Adipocyte (in vitro differentiated cells): ENCODE measurements around the gene TMEM190.
A peak's percentile ranks its signal among the peaks of the same experiment; 100 is the strongest.

Source experiments
- DNase-seq: peaks from one replicate; pipeline ENCODE4 v3.0.0-alpha.2; 2015; ENCODE audit warnings: low read depth
- H3K27me3 ChIP-seq: replicated peaks from 2 replicates; pipeline ENCODE4 v1.7.0; 2013; ENCODE audit warnings: mild to moderate bottlenecking, low read length, moderate library complexity; ENCODE audit not compliant: control insufficient read depth, insufficient read depth
- H3K36me3 ChIP-seq: 2 replicates; pipeline ENCODE4 v1.7.0; 2013; ENCODE audit warnings: low read length, mild to moderate bottlenecking, moderate library complexity; ENCODE audit not compliant: control insufficient read depth, insufficient read depth, severe bottlenecking
- H3K4me1 ChIP-seq: 2 replicates; pipeline ENCODE4 v1.7.0; 2013; ENCODE audit warnings: mild to moderate bottlenecking, low read length, moderate library complexity; ENCODE audit not compliant: control insufficient read depth, insufficient read depth
- H3K4me3 ChIP-seq: 2 replicates; pipeline ENCODE4 v1.7.0; 2013; ENCODE audit warnings: mild to moderate bottlenecking, low read length, moderate library complexity
- H3K9ac ChIP-seq: 2 replicates; pipeline ENCODE4 v1.7.0; 2013; ENCODE audit warnings: mild to moderate bottlenecking, low read length, moderate library complexity
- H3K9me3 ChIP-seq: 2 replicates; pipeline ENCODE4 v1.7.0; 2013; ENCODE audit warnings: mild to moderate bottlenecking, low read length, moderate library complexity; ENCODE audit not compliant: control insufficient read depth

The TMEM190 gene

GRCh38 chr19:55344444-55344843 lies 32.2 kb upstream of the TMEM190 start:
- H3K9me3 ChIP-seq, result no peaks in the 10 kb centered on the region

GRCh38 chr19:55345101-55345817 lies 31.4 kb upstream of the TMEM190 start:
- peaks cover 23% of the 10 kb centered on the region for H3K4me1 ChIP-seq
- peak overlapping the region; percentile 49 for H3K9ac ChIP-seq
- no peaks in the 10 kb centered on the region for H3K27me3 ChIP-seq
- DNase-seq, result no peak
- H3K4me3 ChIP-seq, result no peak overlapping the region
- H3K36me3 ChIP-seq, result peaks cover 13% of the 10 kb centered on the region
- no peaks in the 10 kb centered on the region for H3K9me3 ChIP-seq

More at GRCh38 chr19:55344444-55344843, 32.2 kb upstream of the TMEM190 start:
- H3K4me1 ChIP-seq, result peaks cover 26% of the 10 kb centered on the region
- no peak overlapping the region for H3K4me3 ChIP-seq
- H3K9ac ChIP-seq, result no peak overlapping the region
- peaks cover 13% of the 10 kb centered on the region for H3K36me3 ChIP-seq
- DNase-seq, result no peak
- H3K27me3 ChIP-seq, result no peaks in the 10 kb centered on the region

DNA sequence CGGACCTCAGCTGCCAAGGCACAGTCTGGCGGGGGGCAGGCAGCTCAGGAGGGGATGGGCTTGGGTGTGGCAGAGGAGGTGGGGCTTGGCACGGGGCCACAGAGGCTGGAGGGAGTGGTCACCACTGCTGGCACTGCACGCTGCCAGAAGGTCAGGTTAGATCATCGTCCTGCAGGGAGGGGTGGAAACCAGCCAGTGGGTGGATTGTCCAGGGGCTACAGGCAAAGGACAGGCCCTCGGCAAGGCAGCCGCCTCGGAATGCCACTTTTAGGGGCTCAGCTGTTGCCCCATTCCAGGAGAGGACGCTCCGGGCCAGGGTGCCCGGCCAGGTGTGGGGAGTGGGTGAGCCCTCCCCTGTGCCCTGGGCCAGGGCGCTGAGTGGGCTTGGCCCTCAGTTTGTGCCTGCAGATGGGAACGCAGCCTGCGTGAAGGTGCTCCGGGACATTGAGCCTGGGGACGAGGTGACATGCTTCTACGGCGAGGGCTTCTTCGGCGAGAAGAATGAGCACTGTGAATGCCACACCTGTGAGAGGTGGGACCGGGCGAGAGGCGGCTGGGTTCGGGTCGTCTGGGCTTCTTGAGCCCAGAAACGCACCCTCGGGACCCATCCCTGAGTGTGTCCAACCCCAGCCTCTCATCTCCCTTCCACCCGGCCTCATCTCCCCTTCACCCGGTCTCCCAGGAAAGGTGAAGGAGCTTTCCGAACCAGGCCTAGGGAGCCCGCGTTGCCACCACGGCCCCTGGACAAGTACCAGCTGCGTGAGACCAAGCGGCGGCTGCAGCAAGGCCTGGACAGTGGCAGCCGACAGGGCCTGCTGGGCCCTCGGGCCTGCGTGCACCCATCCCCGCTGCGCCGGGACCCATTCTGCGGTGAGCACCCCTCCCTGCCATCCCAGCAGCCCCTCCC lies 30.6 kb upstream of the TMEM190 start:
- Histone ChIP-seq H3K4me1 (peaks cover 18% of the 10 kb centered on the region), H3K9ac (peak overlapping the region; percentile 51), H3K27me3 (peaks cover 3% of the 10 kb centered on the region), H3K9me3 (no peaks in the 10 kb centered on the region), H3K36me3 (peaks cover 13% of the 10 kb centered on the region), H3K4me3 (no peak overlapping the region)
- no peak for DNase-seq

DNA sequence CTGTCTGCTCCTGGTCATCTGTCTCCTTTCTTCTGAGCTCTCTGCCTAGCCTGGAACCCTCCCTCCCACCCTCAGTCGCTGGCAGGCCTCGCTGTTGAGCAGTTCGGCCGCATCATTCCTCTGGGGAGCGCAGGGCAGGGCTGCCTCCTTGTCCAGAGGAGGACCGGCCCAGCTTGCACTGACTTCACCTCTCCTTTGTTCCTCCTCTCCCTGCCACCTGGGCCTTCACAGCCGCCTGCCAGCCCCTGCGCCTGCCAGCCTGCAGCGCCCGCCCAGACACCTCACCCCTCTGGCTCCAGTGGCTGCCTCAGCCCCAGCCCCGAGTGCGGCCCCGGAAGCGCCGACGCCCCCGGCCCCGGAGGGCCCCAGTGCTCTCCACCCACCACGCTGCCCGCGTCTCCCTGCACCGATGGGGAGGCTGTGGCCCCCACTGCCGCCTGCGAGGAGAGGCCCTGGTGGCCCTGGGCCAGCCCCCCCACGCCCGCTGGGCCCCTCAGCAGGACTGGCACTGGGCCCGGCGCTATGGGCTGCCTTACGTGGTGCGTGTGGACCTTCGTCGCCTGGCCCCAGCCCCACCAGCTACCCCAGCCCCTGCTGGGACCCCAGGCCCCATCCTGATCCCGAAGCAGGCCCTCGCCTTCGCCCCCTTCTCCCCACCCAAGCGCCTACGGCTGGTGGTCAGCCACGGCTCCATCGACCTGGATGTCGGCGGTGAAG lies 29.7 kb upstream of the TMEM190 start:
- no peak for DNase-seq
- H3K36me3 ChIP-seq, result peaks cover 13% of the 10 kb centered on the region
- H3K4me1 ChIP-seq, result peaks cover 15% of the 10 kb centered on the region
- H3K9me3 ChIP-seq, result no peaks in the 10 kb centered on the region
- H3K27me3 ChIP-seq, result peaks cover 12% of the 10 kb centered on the region
- no peak overlapping the region for H3K4me3 ChIP-seq
- H3K9ac ChIP-seq, result no peak overlapping the region

GRCh38 chr19:55347442-55348009 lies 29.1 kb upstream of the TMEM190 start:
- Histone ChIP-seq H3K4me3 (no peak overlapping the region), H3K27me3 (peaks cover 18% of the 10 kb centered on the region), H3K4me1 (peaks cover 15% of the 10 kb centered on the region), H3K9me3 (no peaks in the 10 kb centered on the region), H3K9ac (no peak overlapping the region), H3K36me3 (peaks cover 13% of the 10 kb centered on the region)
- no peak for DNase-seq

- no peaks in the 10 kb centered on the region for H3K9me3 ChIP-seq
- peaks cover 15% of the 10 kb centered on the region for H3K4me1 ChIP-seq
- H3K27me3 ChIP-seq, result peaks cover 28% of the 10 kb centered on the region
- H3K36me3 ChIP-seq, result peaks cover 4% of the 10 kb centered on the region
- no peak overlapping the region for H3K9ac ChIP-seq
- no peak overlapping the region for H3K4me3 ChIP-seq
- DNase-seq, result no peak
Observed at GRCh38 chr19:55348317-55349034, 28.1 kb upstream of the TMEM190 start.

DNA sequence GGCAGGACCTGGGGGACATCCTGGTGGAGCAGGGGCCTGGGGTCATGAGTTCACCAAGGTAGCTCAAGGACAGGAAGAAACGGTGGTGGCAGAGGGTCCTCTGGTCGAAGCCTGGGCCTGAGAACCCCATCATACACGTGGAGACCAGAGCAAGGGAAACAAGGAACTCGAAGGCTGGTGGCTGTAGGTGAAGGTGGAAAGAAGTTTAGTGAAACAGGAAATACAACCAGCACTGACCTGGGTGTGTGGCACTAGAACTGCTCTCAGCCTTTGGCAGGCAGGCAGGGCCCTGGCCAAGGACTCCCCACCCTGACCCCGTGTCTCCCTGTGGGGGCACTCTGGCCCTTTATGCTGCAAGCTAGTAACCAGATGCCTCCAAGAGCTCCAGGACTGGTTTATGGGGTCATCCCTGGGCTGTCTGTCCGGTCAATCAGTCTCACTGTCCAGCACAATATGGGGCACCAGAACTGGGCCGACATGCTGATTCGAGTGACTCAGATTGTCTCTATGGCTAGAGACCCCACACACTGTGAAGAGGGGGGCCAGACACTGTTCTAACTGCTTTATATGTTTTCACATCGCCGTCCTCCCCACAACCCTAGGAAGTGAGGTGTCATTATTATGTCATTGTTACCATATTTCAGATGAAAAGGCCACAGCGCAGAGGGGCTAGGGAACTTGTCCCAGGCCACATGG lies 25.9 kb upstream of the TMEM190 start:
- no peaks in the 10 kb centered on the region for H3K9me3 ChIP-seq
- H3K4me1 ChIP-seq, result peaks cover 8% of the 10 kb centered on the region
- no peaks in the 10 kb centered on the region for H3K36me3 ChIP-seq
- H3K9ac ChIP-seq, result no peak overlapping the region
- no peak for DNase-seq
- H3K4me3 ChIP-seq, result no peak overlapping the region
- H3K27me3 ChIP-seq, result peaks cover 33% of the 10 kb centered on the region

GRCh38 chr19:55352040-55352439 lies 24.6 kb upstream of the TMEM190 start:
- H3K36me3 ChIP-seq, result no peaks in the 10 kb centered on the region
- no peak for DNase-seq
- H3K9me3 ChIP-seq, result no peaks in the 10 kb centered on the region
- peaks cover 34% of the 10 kb centered on the region for H3K27me3 ChIP-seq
- no peaks in the 10 kb centered on the region for H3K4me1 ChIP-seq
- no peak overlapping the region for H3K9ac ChIP-seq
- no peak overlapping the region for H3K4me3 ChIP-seq

DNA sequence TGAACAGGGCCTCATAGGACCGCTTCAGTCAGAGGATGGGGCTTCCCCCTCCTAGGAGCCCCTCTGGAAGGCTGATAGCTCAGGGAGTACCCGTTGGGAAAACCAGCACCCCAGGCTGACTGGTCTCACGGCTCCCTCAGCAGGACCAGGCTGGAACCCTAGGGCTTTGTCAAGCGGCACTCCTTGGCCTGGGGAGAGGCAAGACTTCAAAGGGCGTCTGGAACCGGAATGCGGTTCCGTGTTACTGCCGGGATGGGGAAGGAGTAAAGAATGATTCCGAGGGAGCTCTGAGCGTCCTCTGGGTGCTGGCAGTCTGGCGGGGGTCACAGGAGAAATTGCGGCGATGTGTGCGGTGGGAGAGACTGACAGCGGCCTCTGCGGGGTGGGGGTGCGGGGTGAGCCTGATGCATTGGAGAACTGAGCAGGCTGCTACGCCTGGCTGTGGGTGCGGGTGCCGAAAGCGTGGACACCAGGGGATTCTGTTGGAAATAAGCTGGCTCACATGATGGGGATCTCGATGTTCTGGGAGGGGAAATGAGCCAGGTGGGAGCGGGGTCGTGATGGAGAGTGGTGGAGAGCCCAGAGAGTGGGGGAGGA lies 24.0 kb upstream of the TMEM190 start:
- no peaks in the 10 kb centered on the region for H3K4me1 ChIP-seq
- H3K27me3 ChIP-seq, result peaks cover 37% of the 10 kb centered on the region
- no peak overlapping the region for H3K9ac ChIP-seq
- no peaks in the 10 kb centered on the region for H3K36me3 ChIP-seq
- no peaks in the 10 kb centered on the region for H3K9me3 ChIP-seq
- H3K4me3 ChIP-seq, result no peak overlapping the region
- no peak for DNase-seq

- H3K4me3 ChIP-seq, result peak overlapping the region; percentile 54
- H3K9ac ChIP-seq, result no peak overlapping the region
- H3K27me3 ChIP-seq, result peaks cover 37% of the 10 kb centered on the region
- H3K4me1 ChIP-seq, result no peaks in the 10 kb centered on the region
- DNase-seq, result no peak
- no peaks in the 10 kb centered on the region for H3K9me3 ChIP-seq
- no peaks in the 10 kb centered on the region for H3K36me3 ChIP-seq
Observed at GRCh38 chr19:55353356-55353802, 23.2 kb upstream of the TMEM190 start.
